ENCODE data around the gene GPR15LG. TPM values are rescaled to one million over a fixed set of nuclear protein-coding genes. Genes with fewer than 3 reads are reported as not detected.

GPR15LG gene
- total RNA-seq, 1 experiment from 2014 or later = not detected

GRCh38 chr10:84172467-84173356, 889 bp upstream of the GPR15LG start:
- H3K27ac Mint-ChIP-seq (ENCODE audit: unreplicated experiment) = no peak overlapping the region
- DNase-seq = no peak
- no peaks in the 10 kb centered on the region for H3K4me1 Mint-ChIP-seq (ENCODE audit: low read depth, unreplicated experiment)
- H3K27me3 ChIP-seq (replicated peaks; ENCODE audit: control insufficient read depth, insufficient read depth, low read length) = no peaks in the 10 kb centered on the region
- no peak overlapping the region for H3K4me3 Mint-ChIP-seq (ENCODE audit: unreplicated experiment)
- H3K4me3 ChIP-seq (ENCODE audit: low read depth, low read length) = no peak overlapping the region
- intact Hi-C loops (cut with micrococcal nuclease; ENCODE audit: unreplicated experiment) = no loop called here
- TF ChIP-seq, protein P1, sequence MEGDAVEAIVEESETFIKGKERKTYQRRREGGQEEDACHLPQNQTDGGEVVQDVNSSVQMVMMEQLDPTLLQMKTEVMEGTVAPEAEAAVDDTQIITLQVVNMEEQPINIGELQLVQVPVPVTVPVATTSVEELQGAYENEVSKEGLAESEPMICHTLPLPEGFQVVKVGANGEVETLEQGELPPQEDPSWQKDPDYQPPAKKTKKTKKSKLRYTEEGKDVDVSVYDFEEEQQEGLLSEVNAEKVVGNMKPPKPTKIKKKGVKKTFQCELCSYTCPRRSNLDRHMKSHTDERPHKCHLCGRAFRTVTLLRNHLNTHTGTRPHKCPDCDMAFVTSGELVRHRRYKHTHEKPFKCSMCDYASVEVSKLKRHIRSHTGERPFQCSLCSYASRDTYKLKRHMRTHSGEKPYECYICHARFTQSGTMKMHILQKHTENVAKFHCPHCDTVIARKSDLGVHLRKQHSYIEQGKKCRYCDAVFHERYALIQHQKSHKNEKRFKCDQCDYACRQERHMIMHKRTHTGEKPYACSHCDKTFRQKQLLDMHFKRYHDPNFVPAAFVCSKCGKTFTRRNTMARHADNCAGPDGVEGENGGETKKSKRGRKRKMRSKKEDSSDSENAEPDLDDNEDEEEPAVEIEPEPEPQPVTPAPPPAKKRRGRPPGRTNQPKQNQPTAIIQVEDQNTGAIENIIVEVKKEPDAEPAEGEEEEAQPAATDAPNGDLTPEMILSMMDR (IDR thresholded peaks at IDR 0.05; ENCODE audit: insufficient read depth in 1 of 2, low read depth in 1 of 2, low read length in 1 of 2, severe bottlenecking in 1 of 2, unreplicated experiment in 1 of 2) = no peak
- no peaks in the 10 kb centered on the region for H3K9me3 ChIP-seq
- H3K36me3 Mint-ChIP-seq (ENCODE audit: insufficient read depth, unreplicated experiment) = no peaks in the 10 kb centered on the region
- POLR2A ChIA-PET = no interaction called here
- peaks cover 4% of the 10 kb centered on the region for H3K27me3 Mint-ChIP-seq (ENCODE audit: insufficient read depth, unreplicated experiment)
- no peaks in the 10 kb centered on the region for H3K4me1 ChIP-seq
- H3K9me3 Mint-ChIP-seq (ENCODE audit: unreplicated experiment) = no peaks in the 10 kb centered on the region
- CTCF ChIA-PET = no interaction called here
- no TSS peak for BruUV-seq (replicated peaks)
- H3K36me3 ChIP-seq (ENCODE audit: control insufficient read depth, insufficient read depth, low read length) = no peaks in the 10 kb centered on the region

- no peaks in the 10 kb centered on the region for H3K9me3 Mint-ChIP-seq (ENCODE audit: unreplicated experiment)
- H3K27ac Mint-ChIP-seq (ENCODE audit: unreplicated experiment) = no peak overlapping the region
- no peak for DNase-seq
- ChIA-PET POLR2A (no interaction called here), CTCF (no interaction called here)
- no peaks in the 10 kb centered on the region for H3K36me3 Mint-ChIP-seq (ENCODE audit: insufficient read depth, unreplicated experiment)
- Histone ChIP-seq H3K4me1 (no peaks in the 10 kb centered on the region), H3K9me3 (no peaks in the 10 kb centered on the region), H3K36me3 (ENCODE audit: control insufficient read depth, insufficient read depth, low read length) (no peaks in the 10 kb centered on the region), H3K4me3 (ENCODE audit: low read depth, low read length) (no peak overlapping the region), H3K27me3 (replicated peaks; ENCODE audit: control insufficient read depth, insufficient read depth, low read length) (no peaks in the 10 kb centered on the region)
- intact Hi-C loops (cut with micrococcal nuclease; ENCODE audit: unreplicated experiment) = no loop called here
- BruUV-seq (replicated peaks) = no TSS peak
- H3K27me3 Mint-ChIP-seq (ENCODE audit: insufficient read depth, unreplicated experiment) = peaks cover 3% of the 10 kb centered on the region
- no peaks in the 10 kb centered on the region for H3K4me1 Mint-ChIP-seq (ENCODE audit: low read depth, unreplicated experiment)
- H3K4me3 Mint-ChIP-seq (ENCODE audit: unreplicated experiment) = no peak overlapping the region
- TF ChIP-seq, protein P1 (IDR thresholded peaks at IDR 0.05; ENCODE audit: insufficient read depth in 1 of 2, low read depth in 1 of 2, low read length in 1 of 2, severe bottlenecking in 1 of 2, unreplicated experiment in 1 of 2) = no peak
These were observed 1.8 kb downstream of the GPR15LG start for GRCh38 chr10:84175436-84175835.

GRCh38 chr10:84176351-84176750, 2.8 kb downstream of the GPR15LG start:
- Histone ChIP-seq H3K9me3 (no peaks in the 10 kb centered on the region), H3K4me1 (no peaks in the 10 kb centered on the region), H3K36me3 (ENCODE audit: control insufficient read depth, insufficient read depth, low read length) (no peaks in the 10 kb centered on the region), H3K27me3 (replicated peaks; ENCODE audit: control insufficient read depth, insufficient read depth, low read length) (no peaks in the 10 kb centered on the region), H3K4me3 (ENCODE audit: low read depth, low read length) (no peak overlapping the region)
- H3K4me1 Mint-ChIP-seq (ENCODE audit: low read depth, unreplicated experiment) = no peaks in the 10 kb centered on the region
- CTCF ChIA-PET = no interaction called here
- H3K36me3 Mint-ChIP-seq (ENCODE audit: insufficient read depth, unreplicated experiment) = no peaks in the 10 kb centered on the region
- no TSS peak for BruUV-seq (replicated peaks)
- intact Hi-C loops (cut with micrococcal nuclease; ENCODE audit: unreplicated experiment) = no loop called here
- no peaks in the 10 kb centered on the region for H3K27me3 Mint-ChIP-seq (ENCODE audit: insufficient read depth, unreplicated experiment)
- POLR2A ChIA-PET = no interaction called here
- DNase-seq = no peak
- no peak overlapping the region for H3K27ac Mint-ChIP-seq (ENCODE audit: unreplicated experiment)
- H3K9me3 Mint-ChIP-seq (ENCODE audit: unreplicated experiment) = no peaks in the 10 kb centered on the region
- TF ChIP-seq, protein P1 (IDR thresholded peaks at IDR 0.05; ENCODE audit: insufficient read depth in 1 of 2, low read depth in 1 of 2, low read length in 1 of 2, severe bottlenecking in 1 of 2, unreplicated experiment in 1 of 2) = no peak
- no peak overlapping the region for H3K4me3 Mint-ChIP-seq (ENCODE audit: unreplicated experiment)
